WTC11 (cell line): ENCODE measurements around the gene APLF. TPM values are rescaled to one million over a fixed set of nuclear protein-coding genes. Genes with fewer than 3 reads are reported as not detected.

Experiments used
- ATAC-seq: fragments of 200-7000 bp; cut with Tn5 transposase; 2 replicates; pipeline ENCODE4 v1.10.0; 2021; ENCODE audit warnings: mild to moderate bottlenecking, moderate library complexity
- CTCF ChIA-PET: fragments of 300-600 bp; sonication (Branson Sonifier 250); formaldehyde crosslinking; loops from one replicate; lab custom pipeline; 2021; ENCODE audit warnings: antibody characterized with exemption; lab: Charles Lee
- POLR2A ChIA-PET: fragments of 350-600 bp; sonication (Branson Sonifier 250); formaldehyde crosslinking; loops from one replicate; lab custom pipeline; 2021; ENCODE audit warnings: antibody characterized with exemption; lab: Charles Lee
- DNase-seq: peaks from one replicate; pipeline ENCODE4 v3.0.0; 2021; ENCODE audit warnings: low spot score
- H3K27ac Mint-ChIP-seq: 2 replicates; pipeline ENCODE4 v1.8.0; 2021; ENCODE audit warnings: mixed read lengths
- H3K27me3 Mint-ChIP-seq: 2 replicates; pipeline ENCODE4 v1.8.0; 2021; ENCODE audit warnings: low read depth, mild to moderate bottlenecking, moderate library complexity, mixed read lengths
- H3K36me3 Mint-ChIP-seq: 2 replicates; pipeline ENCODE4 v1.8.0; 2021; ENCODE audit warnings: mixed read lengths
- H3K4me1 Mint-ChIP-seq: 2 replicates; pipeline ENCODE4 v1.8.0; 2022; ENCODE audit warnings: mixed read lengths
- H3K4me3 Mint-ChIP-seq: 2 replicates; pipeline ENCODE4 v1.8.0; 2021; ENCODE audit warnings: mild to moderate bottlenecking, moderate library complexity, mixed read lengths
- H3K9me3 Mint-ChIP-seq: 2 replicates; pipeline ENCODE4 v1.8.0; 2021; ENCODE audit warnings: mixed read lengths
- CBFB ChIP-seq: sonication (generic); formaldehyde crosslinking; IDR thresholded peaks from 2 replicates; pipeline ENCODE4 v1.8.1; 2022; ENCODE audit warnings: mild to moderate bottlenecking, low read depth, missing genetic modification reagents
- FOXK1 ChIP-seq: sonication (generic); formaldehyde crosslinking; IDR thresholded peaks from 2 replicates; pipeline ENCODE4 v1.8.0; 2022; ENCODE audit warnings: mild to moderate bottlenecking, moderate library complexity, missing genetic modification reagents
- FOXP4 ChIP-seq: sonication (generic); formaldehyde crosslinking; IDR thresholded peaks from 2 replicates; pipeline ENCODE4 v1.8.0; 2022; ENCODE audit warnings: mild to moderate bottlenecking, missing genetic modification reagents
- JAZF1 ChIP-seq: fragments of 250-450 bp; sonication (Bioruptor Pico); IDR thresholded peaks from 2 replicates; pipeline ENCODE4 v1.9.0; 2021; ENCODE audit warnings: moderate library complexity, mild to moderate bottlenecking, inconsistent platforms
- MXD4 ChIP-seq: fragments of 250-450 bp; sonication (Bioruptor Pico); IDR thresholded peaks from 2 replicates; pipeline ENCODE4 v1.8.0; 2021; ENCODE audit warnings: mild to moderate bottlenecking, moderate library complexity, borderline replicate concordance
- NFATC4 ChIP-seq: fragments of 250-450 bp; sonication (Bioruptor Pico); IDR thresholded peaks from 2 replicates; pipeline ENCODE4 v1.9.0; 2021; ENCODE audit warnings: mild to moderate bottlenecking
- NR1H2 ChIP-seq: sonication (generic); formaldehyde crosslinking; IDR thresholded peaks from 2 replicates; pipeline ENCODE4 v1.9.0; 2021; ENCODE audit warnings: mild to moderate bottlenecking, moderate library complexity, missing genetic modification reagents
- OVOL2 ChIP-seq: fragments of 250-450 bp; sonication (Bioruptor Pico); IDR thresholded peaks from 2 replicates; pipeline ENCODE4 v1.9.0; 2021; ENCODE audit warnings: mild to moderate bottlenecking, borderline replicate concordance
- RORB ChIP-seq: fragments of 250-450 bp; sonication (Bioruptor Pico); IDR thresholded peaks from 2 replicates; pipeline ENCODE4 v1.9.0; 2021; ENCODE audit warnings: mild to moderate bottlenecking
- SMAD3 ChIP-seq: sonication (generic); formaldehyde crosslinking; IDR thresholded peaks from 2 replicates; pipeline ENCODE4 v1.8.0; 2022; ENCODE audit warnings: missing genetic modification reagents, mild to moderate bottlenecking, borderline replicate concordance
- SMAD4 ChIP-seq: sonication (generic); formaldehyde crosslinking; IDR thresholded peaks from 2 replicates; pipeline ENCODE4 v1.8.0; 2022; ENCODE audit warnings: mild to moderate bottlenecking, missing genetic modification reagents
- TEAD4 ChIP-seq: sonication (generic); formaldehyde crosslinking; IDR thresholded peaks from 2 replicates; pipeline ENCODE4 v1.8.0; 2022; ENCODE audit warnings: mild to moderate bottlenecking, missing genetic modification reagents
- TP53 ChIP-seq: sonication (generic); formaldehyde crosslinking; IDR thresholded peaks from 2 replicates; pipeline ENCODE4 v1.8.1; 2023; ENCODE audit warnings: mild to moderate bottlenecking, missing genetic modification reagents
- ZSCAN18 ChIP-seq: fragments of 250-450 bp; sonication (Bioruptor Pico); IDR thresholded peaks from 2 replicates; pipeline ENCODE4 v2.1.2; 2022; ENCODE audit warnings: mild to moderate bottlenecking, moderate library complexity
- total RNA-seq: library from RNA; stranded (reverse); gene quantifications from 3 replicates; pipeline ENCODE4 v1.2.3, GENCODE V29; 2021
- TF ChIP-seq, protein P1 (sequence below): sonication (generic); formaldehyde crosslinking; IDR thresholded peaks from 2 replicates; pipeline ENCODE4 v1.8.1; 2022; ENCODE audit warnings: low read depth, mild to moderate bottlenecking, moderate library complexity, missing genetic modification reagents, borderline replicate concordance
- TF ChIP-seq, protein P2 (sequence below): sonication (generic); formaldehyde crosslinking; IDR thresholded peaks from 2 replicates; pipeline ENCODE4 v1.8.0; 2023; ENCODE audit warnings: missing genetic modification reagents

The APLF gene
- total RNA-seq, 1 experiment from 2014 or later, result 2.7 TPM

GRCh38 chr2:68627615-68628014 lies 160.2 kb downstream of the APLF start:
- ATAC-seq, result no peak
- Mint-ChIP-seq H3K27me3 (peaks cover 4% of the 10 kb centered on the region), H3K4me3 (no peak overlapping the region), H3K27ac (no peak overlapping the region), H3K4me1 (no peaks in the 10 kb centered on the region), H3K36me3 (peaks cover 5% of the 10 kb centered on the region), H3K9me3 (peaks cover 26% of the 10 kb centered on the region)
- DNase-seq, result no peak
- CTCF ChIA-PET, result interaction anchor here (1.3 kb wide), 1 partner anchor 32 kb away, joined by 3 read pairs; no protein-coding TSS in a partner anchor
- POLR2A ChIA-PET, result no interaction called here
- TF ChIP-seq FOXK1 (CRISPR knock-in tag) (no peak), SMAD3 (CRISPR knock-in tag) (no peak), FOXP4 (no peak), JAZF1 (CRISPR knock-in tag) (no peak), TP53 (CRISPR knock-in tag) (no peak), NFATC4 (CRISPR knock-in tag) (no peak), CBFB (CRISPR knock-in tag) (no peak), RORB (CRISPR knock-in tag) (no peak), NR1H2 (CRISPR knock-in tag) (no peak), SMAD4 (no peak), OVOL2 (CRISPR knock-in tag) (no peak), ZSCAN18 (CRISPR knock-in tag) (no peak), TEAD4 (no peak), MXD4 (CRISPR knock-in tag) (no peak)
- TF ChIP-seq, protein P1, sequence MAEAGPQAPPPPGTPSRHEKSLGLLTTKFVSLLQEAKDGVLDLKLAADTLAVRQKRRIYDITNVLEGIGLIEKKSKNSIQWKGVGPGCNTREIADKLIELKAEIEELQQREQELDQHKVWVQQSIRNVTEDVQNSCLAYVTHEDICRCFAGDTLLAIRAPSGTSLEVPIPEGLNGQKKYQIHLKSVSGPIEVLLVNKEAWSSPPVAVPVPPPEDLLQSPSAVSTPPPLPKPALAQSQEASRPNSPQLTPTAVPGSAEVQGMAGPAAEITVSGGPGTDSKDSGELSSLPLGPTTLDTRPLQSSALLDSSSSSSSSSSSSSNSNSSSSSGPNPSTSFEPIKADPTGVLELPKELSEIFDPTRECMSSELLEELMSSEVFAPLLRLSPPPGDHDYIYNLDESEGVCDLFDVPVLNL (CRISPR knock-in tag), result no peak
- TF ChIP-seq, protein P2, sequence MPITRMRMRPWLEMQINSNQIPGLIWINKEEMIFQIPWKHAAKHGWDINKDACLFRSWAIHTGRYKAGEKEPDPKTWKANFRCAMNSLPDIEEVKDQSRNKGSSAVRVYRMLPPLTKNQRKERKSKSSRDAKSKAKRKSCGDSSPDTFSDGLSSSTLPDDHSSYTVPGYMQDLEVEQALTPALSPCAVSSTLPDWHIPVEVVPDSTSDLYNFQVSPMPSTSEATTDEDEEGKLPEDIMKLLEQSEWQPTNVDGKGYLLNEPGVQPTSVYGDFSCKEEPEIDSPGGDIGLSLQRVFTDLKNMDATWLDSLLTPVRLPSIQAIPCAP (CRISPR knock-in tag), result no peak

Other genes with a start within 250 kb of the APLF start
- gene PPP3R1, start 215.1 kb upstream of the APLF start, total RNA-seq, result 53.7 to 61.4 TPM (median 54.3 TPM) in 3 replicates
- 1.3 to 1.6 TPM (median 1.4 TPM) in 3 replicates for gene CNRIP1, start 147.6 kb upstream of the APLF start, total RNA-seq
- 0.26 to 0.46 TPM (median 0.37 TPM) in 3 replicates for gene PLEK, start 102.3 kb upstream of the APLF start, total RNA-seq
- 1.3 to 1.5 TPM (median 1.3 TPM) in 3 replicates for gene FBXO48, start 291 bp upstream of the APLF start, total RNA-seq
- 2.6 to 4.4 TPM (median 2.8 TPM) in 3 replicates for gene PROKR1, start 176.0 kb downstream of the APLF start, total RNA-seq